SK-N-SH (cell line): ENCODE measurements around the gene INTU. TPM values are rescaled to one million over a fixed set of nuclear protein-coding genes. Genes with fewer than 3 reads are reported as not detected.

ENCODE experiments used
- CTCF ChIA-PET: fragments of 300-600, 350-600 bp; formaldehyde crosslinking; extraction: SDS; loops from one replicate; lab custom pipeline; 2021; lab: Yijun Ruan, JAX
- POLR2A ChIA-PET: fragments of 350-600 bp; sonication (Branson Sonifier 250); formaldehyde crosslinking; extraction: SDS; loops from one replicate; lab custom pipeline; 2020; ENCODE audit warnings: antibody characterized with exemption, inconsistent platforms; lab: Yijun Ruan, JAX
- DNase-seq: peaks from one replicate; pipeline ENCODE4 v3.0.0; 2012
- H2AFZ ChIP-seq: fragments of 200-600 bp; sonication (generic); 2 replicates; pipeline ENCODE4 v1.8.1; 2016; ENCODE audit warnings: antibody characterized with exemption, mild to moderate bottlenecking, low read depth
- H3F3A ChIP-seq: fragments of 200-600 bp; sonication (generic); replicated peaks from 2 replicates; pipeline ENCODE3; 2016; ENCODE audit warnings: antibody characterized with exemption, mild to moderate bottlenecking; ENCODE audit not compliant: insufficient read depth
- H3K27ac ChIP-seq, 2 experiments: fragments of 200-500 bp in 1 of 2; fragments of 200-600 bp in 1 of 2; sonication (Bioruptor generic) in 1 of 2; sonication (generic), shearing (Covaris generic) in 1 of 2; 2 replicates each; pipeline versions ENCODE4 v1.5.1 to v1.6.1; 2014 to 2016; ENCODE audit warnings: low read depth in 2 of 2, inconsistent platforms in 1 of 2, low read length in 1 of 2, mild to moderate bottlenecking in 1 of 2, mixed read lengths in 1 of 2
- H3K27me3 ChIP-seq: fragments of 200-600 bp; sonication (generic), shearing (Covaris generic); 2 replicates; pipeline ENCODE4 v1.6.1; 2016; ENCODE audit warnings: mixed run types; ENCODE audit not compliant: insufficient read depth
- H3K36me3 ChIP-seq, 2 experiments: fragments of 200-500 bp in 1 of 2; fragments of 200-600 bp in 1 of 2; sonication (Bioruptor generic) in 1 of 2; sonication (generic) in 1 of 2; replicated peaks in 1 of 2; 2 replicates each; pipeline versions ENCODE3 to v1.5.1; 2014 to 2016; ENCODE audit warnings: low read length in 1 of 2, mild to moderate bottlenecking in 1 of 2; ENCODE audit not compliant: insufficient read depth in 2 of 2, control insufficient read depth in 1 of 2
- H3K4me1 ChIP-seq, 2 experiments: fragments of 200-500 bp in 1 of 2; fragments of 200-600 bp in 1 of 2; sonication (Bioruptor generic) in 1 of 2; sonication (generic), shearing (Covaris generic) in 1 of 2; 2 replicates each; pipeline versions ENCODE4 v1.5.1 to v1.6.1; 2014 to 2016; ENCODE audit warnings: low read depth in 1 of 2, low read length in 1 of 2, mixed run types in 1 of 2; ENCODE audit not compliant: insufficient read depth in 2 of 2, control insufficient read depth in 1 of 2
- H3K4me2 ChIP-seq: fragments of 200-600 bp; sonication (generic), shearing (Covaris generic); 2 replicates; pipeline ENCODE4 v1.6.1; 2017; ENCODE audit warnings: mixed run types
- H3K4me3 ChIP-seq, 2 experiments: fragments of 200-500 bp in 1 of 2; fragments of 200-600 bp in 1 of 2; sonication (Bioruptor generic) in 1 of 2; sonication (generic), shearing (Covaris generic) in 1 of 2; 2 replicates each; pipeline versions ENCODE4 v1.5.1 to v1.8.1; 2014 to 2016; ENCODE audit warnings: low read depth in 2 of 2, inconsistent platforms in 1 of 2, low read length in 1 of 2, mild to moderate bottlenecking in 1 of 2, mixed read lengths in 1 of 2, moderate library complexity in 1 of 2
- H3K79me2 ChIP-seq: fragments of 200-600 bp; sonication (generic); 2 replicates; pipeline ENCODE4 v1.8.1; 2017; ENCODE audit warnings: mild to moderate bottlenecking; ENCODE audit not compliant: insufficient read depth
- H3K9ac ChIP-seq: fragments of 200-600 bp; sonication (generic); 2 replicates; pipeline ENCODE4 v1.6.1; 2017; ENCODE audit warnings: mixed run types
- H3K9me2 ChIP-seq: fragments of 200-600 bp; sonication (generic); 2 replicates; pipeline ENCODE4 v1.6.1; 2017; ENCODE audit warnings: mixed run types
- H3K9me3 ChIP-seq: fragments of 200-600 bp; sonication (generic); 2 replicates; pipeline ENCODE4 v1.6.1; 2017; ENCODE audit warnings: mixed run types, mild to moderate bottlenecking, moderate library complexity
- H4K20me1 ChIP-seq: fragments of 200-600 bp; sonication (generic); 2 replicates; pipeline ENCODE4 v1.6.1; 2017; ENCODE audit warnings: mild to moderate bottlenecking, mixed run types; ENCODE audit not compliant: insufficient read depth
- CTCF ChIP-seq: fragments of 200-600 bp; sonication (generic); IDR thresholded peaks from 2 replicates; pipeline ENCODE4 v1.6.1; 2017; ENCODE audit warnings: antibody characterized with exemption, mild to moderate bottlenecking, moderate library complexity
- EP300 ChIP-seq, 2 experiments: IDR thresholded peaks; 2 replicates each; pipeline versions ENCODE4 v1.4.0 to v1.6.1; 2012; ENCODE audit warnings: borderline replicate concordance in 1 of 2, low read depth in 1 of 2, low read length in 1 of 2
- FOXM1 ChIP-seq: IDR thresholded peaks from 2 replicates; pipeline ENCODE4 v1.4.0; 2012; ENCODE audit warnings: low read depth, mild to moderate bottlenecking
- JUND ChIP-seq: IDR thresholded peaks from 2 replicates; pipeline ENCODE4 v1.4.0; 2012
- PBX3 ChIP-seq: IDR thresholded peaks from 2 replicates; pipeline ENCODE4; 2012
- RAD21 ChIP-seq: IDR thresholded peaks from 2 replicates; pipeline ENCODE4 v1.6.1; 2012; ENCODE audit warnings: mild to moderate bottlenecking, low read length
- RCOR1 ChIP-seq: fragments of 150-350 bp; IDR thresholded peaks from 2 replicates; pipeline ENCODE4 v1.6.1; 2017; ENCODE audit warnings: antibody characterized with exemption, low read length
- RFX5 ChIP-seq: IDR thresholded peaks from 2 replicates; pipeline ENCODE4 v1.6.1; 2012; ENCODE audit warnings: mild to moderate bottlenecking, improper control_type of control experiment, low read length
- SMC3 ChIP-seq: IDR thresholded peaks from 2 replicates; pipeline ENCODE4 v1.6.1; 2012; ENCODE audit warnings: low read depth, low read length, improper control_type of control experiment
- TEAD4 ChIP-seq: IDR thresholded peaks from 2 replicates; pipeline ENCODE4 v1.4.0; 2012; ENCODE audit warnings: mild to moderate bottlenecking, borderline replicate concordance; ENCODE audit not compliant: insufficient read depth
- USF2 ChIP-seq: fragments of 150-350 bp; IDR thresholded peaks from 2 replicates; pipeline ENCODE4 v1.6.1; 2017; ENCODE audit warnings: antibody characterized with exemption, low read length, low read depth, borderline replicate concordance
- YY1 ChIP-seq: IDR thresholded peaks from 2 replicates; pipeline ENCODE4 v1.4.0; 2012; ENCODE audit warnings: low read depth, mild to moderate bottlenecking
- ZBTB33 ChIP-seq: IDR thresholded peaks from 2 replicates; pipeline ENCODE4 v1.4.0; 2012; ENCODE audit warnings: low read depth, borderline replicate concordance
- WGBS: methylation state at CpG from one replicate; pipeline ENCODE4 v1.1.6; 2017; ENCODE audit warnings: low lambda C conversion rate; 5-methylcytosine and 5-hydroxymethylcytosine counted together
- polyA plus RNA-seq, 3 experiments: library from polyadenylated mRNA; depleted of rRNA; stranded (reverse); fragments of >200 nt; gene quantifications; 2 replicates each; pipeline ENCODE4 v1.2.3, GENCODE V29; 2012
- TF ChIP-seq, protein P1 (sequence below): fragments of 150-350 bp; IDR thresholded peaks from 2 replicates; pipeline ENCODE4 v1.6.1; 2016; ENCODE audit warnings: mild to moderate bottlenecking, low read depth, low read length

INTU gene
- polyA plus RNA-seq, 1 of the 3 experiments (the other 2 are of a cell fraction): 3.3 TPM

DNA sequence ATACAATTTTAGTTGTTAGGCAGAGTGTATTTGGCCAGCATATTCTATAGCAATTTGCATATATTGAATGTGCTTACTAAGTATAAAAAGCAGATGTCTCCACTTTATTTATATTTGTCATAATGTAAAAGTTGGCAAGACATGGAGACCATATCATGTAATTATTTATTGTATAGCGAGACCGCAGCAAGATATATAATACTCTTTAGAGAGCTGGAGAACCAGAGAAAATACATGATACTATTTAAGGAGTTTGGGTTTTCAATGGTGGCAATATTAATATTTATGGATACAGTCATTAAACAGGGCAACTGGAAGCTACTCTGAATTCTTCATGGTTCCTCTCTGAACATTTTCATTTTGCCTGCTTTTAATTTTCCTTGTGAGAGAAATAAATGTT is 35.0 kb downstream of the INTU start:
- no peak overlapping the region for H3K4me3 ChIP-seq
- no peak overlapping the region for H2AFZ ChIP-seq
- ChIA-PET CTCF (interaction anchor here (1.5 kb wide), 1 partner anchor 9 kb away, joined by 5 read pairs; no protein-coding TSS in a partner anchor), POLR2A (no interaction called here)
- no peak overlapping the region for H3K27ac ChIP-seq
- H3K9me2 ChIP-seq: no peaks in the 10 kb centered on the region
- DNase-seq: no peak
- no peaks in the 10 kb centered on the region for H4K20me1 ChIP-seq
- no peaks in the 10 kb centered on the region for H3K79me2 ChIP-seq
- no peaks in the 10 kb centered on the region for H3K27me3 ChIP-seq
- TF ChIP-seq CTCF: no peak
- TF ChIP-seq USF2: no peak
- TF ChIP-seq, protein P1, sequence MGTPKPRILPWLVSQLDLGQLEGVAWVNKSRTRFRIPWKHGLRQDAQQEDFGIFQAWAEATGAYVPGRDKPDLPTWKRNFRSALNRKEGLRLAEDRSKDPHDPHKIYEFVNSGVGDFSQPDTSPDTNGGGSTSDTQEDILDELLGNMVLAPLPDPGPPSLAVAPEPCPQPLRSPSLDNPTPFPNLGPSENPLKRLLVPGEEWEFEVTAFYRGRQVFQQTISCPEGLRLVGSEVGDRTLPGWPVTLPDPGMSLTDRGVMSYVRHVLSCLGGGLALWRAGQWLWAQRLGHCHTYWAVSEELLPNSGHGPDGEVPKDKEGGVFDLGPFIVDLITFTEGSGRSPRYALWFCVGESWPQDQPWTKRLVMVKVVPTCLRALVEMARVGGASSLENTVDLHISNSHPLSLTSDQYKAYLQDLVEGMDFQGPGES: no peak
- no peak for TF ChIP-seq JUND
- no peak for TF ChIP-seq RFX5
- TF ChIP-seq RCOR1: no peak
- TF ChIP-seq EP300 (IDR thresholded peaks at IDR 0.05; ENCODE audit: borderline replicate concordance in 1 of 2, low read depth in 1 of 2, low read length in 1 of 2): no peak
- TF ChIP-seq ZBTB33: no peak
- no peak for TF ChIP-seq RAD21
- 99% methylated on average over 2 of the region's 2 CpGs for WGBS
- H3K4me1 ChIP-seq: no peaks in the 10 kb centered on the region; a peak in 2 of 4 replicates
- H3K9ac ChIP-seq: no peak overlapping the region
- no peaks in the 10 kb centered on the region for H3K9me3 ChIP-seq
- H3K36me3 ChIP-seq: peaks cover 4 to 8% of the 10 kb centered on the region in 2 experiments
- no peak overlapping the region for H3K4me2 ChIP-seq
- H3F3A ChIP-seq: no peaks in the 10 kb centered on the region

DNA sequence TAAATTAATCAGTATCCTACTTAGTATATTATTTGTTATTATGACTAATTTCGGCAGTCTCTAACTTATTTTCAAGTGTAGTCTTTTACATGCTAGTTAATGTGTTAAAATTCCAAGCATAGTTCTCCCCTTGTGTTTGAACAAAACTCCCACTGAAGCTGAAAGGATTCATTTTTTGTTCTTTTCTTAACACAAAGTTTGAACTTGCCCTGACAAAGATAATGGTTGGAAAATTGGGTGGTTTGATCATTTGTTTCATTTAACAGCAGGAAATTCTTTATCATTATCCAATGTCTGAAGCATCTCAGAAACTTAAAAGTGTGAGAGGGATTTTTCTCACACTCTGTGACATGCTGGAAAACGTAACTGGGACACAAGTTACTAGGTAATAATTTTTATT is 36.0 kb downstream of the INTU start:
- no peak overlapping the region for H3K4me3 ChIP-seq
- H3K27ac ChIP-seq: no peak overlapping the region
- no peaks in the 10 kb centered on the region for H4K20me1 ChIP-seq
- H3K4me1 ChIP-seq: no peaks in the 10 kb centered on the region; a peak in 2 of 4 replicates
- H3K9me3 ChIP-seq: no peaks in the 10 kb centered on the region
- no peaks in the 10 kb centered on the region for H3F3A ChIP-seq
- no peak overlapping the region for H3K4me2 ChIP-seq
- H3K36me3 ChIP-seq: peaks cover 4% of the 10 kb centered on the region in 2 experiments
- no peaks in the 10 kb centered on the region for H3K27me3 ChIP-seq
- H3K9ac ChIP-seq: no peak overlapping the region
- H3K79me2 ChIP-seq: no peaks in the 10 kb centered on the region
- no peak for DNase-seq
- POLR2A ChIA-PET: no interaction called here
- CTCF ChIA-PET: interaction anchor here (1.5 kb wide), 1 partner anchor 10 kb away, joined by 5 read pairs; no protein-coding TSS in a partner anchor
- TF ChIP-seq RAD21 (no peak), FOXM1 (no peak), USF2 (no peak), SMC3 (no peak), PBX3 (no peak), YY1 (no peak), TEAD4 (no peak), RFX5 (no peak)
- no peak overlapping the region for H2AFZ ChIP-seq
- H3K9me2 ChIP-seq: no peaks in the 10 kb centered on the region
- WGBS: 90% methylated on average over 2 of the region's 2 CpGs
